Measurements from ENCODE around the gene MBD5. TPM values are rescaled to one million over a fixed set of nuclear protein-coding genes. Genes with fewer than 3 reads are reported as not detected.

MBD5 gene
- total and polyA plus RNA-seq, 2 of the 4 experiments (the other 2 are of a cell fraction), result 9.8 to 14.2 TPM

GRCh38 chr2:147989102-147989501 lies 31.8 kb upstream of the MBD5 start:
- Histone ChIP-seq H2AFZ (replicated peaks; ENCODE audit: low read length, poor library complexity) (no peak overlapping the region), H4K91ac (ENCODE audit: insufficient read depth, low read depth, low read length) (no peak overlapping the region), H3K79me1 (ENCODE audit: low read depth in 1 of 2, low read length in 2 of 2) (peaks cover 15 to 21% of the 10 kb centered on the region in 2 experiments; a peak in 3 of 4 replicates), H3K9me1 (ENCODE audit: insufficient read depth, low read length) (no peaks in the 10 kb centered on the region), H3K36me3 (ENCODE audit: control insufficient read depth, insufficient read depth, low read length) (no peaks in the 10 kb centered on the region), H3K14ac (replicated peaks; ENCODE audit: low read depth, low read length) (no peak overlapping the region), H3K56ac (ENCODE audit: extremely low read depth, insufficient read depth, low read length) (no peak overlapping the region), H3K9ac (ENCODE audit: low read depth, low read length) (no peak overlapping the region), H4K8ac (ENCODE audit: low read depth in 2 of 2, low read length in 2 of 2) (no peak overlapping the region), H2AK5ac (ENCODE audit: low read depth, low read length) (no peak overlapping the region), H2BK5ac (ENCODE audit: low read depth, low read length, poor library complexity, severe bottlenecking) (no peak overlapping the region), H3K4me2 (ENCODE audit: low read depth, low read length) (no peak overlapping the region), H3K18ac (ENCODE audit: low read depth, low read length) (no peak overlapping the region), H3K23ac (ENCODE audit: low read depth, low read length) (no peak overlapping the region), H3K27ac (ENCODE audit: insufficient read depth, low read length) (no peak overlapping the region), H3K9me3 (ENCODE audit: control insufficient read depth, insufficient read depth, low read length) (no peaks in the 10 kb centered on the region), H3K4ac (ENCODE audit: low read depth, low read length) (no peak overlapping the region), H3K4me3 (ENCODE audit: insufficient read depth, low read depth, low read length) (no peak overlapping the region), H2BK20ac (ENCODE audit: low read depth, low read length) (no peak overlapping the region), H2BK15ac (ENCODE audit: low read depth, low read length) (no peak overlapping the region), H4K20me1 (ENCODE audit: insufficient read depth, low read length) (no peaks in the 10 kb centered on the region), H3K27me3 (ENCODE audit: control insufficient read depth, insufficient read depth, low read length) (no peaks in the 10 kb centered on the region), H2BK120ac (ENCODE audit: low read depth, low read length) (no peak overlapping the region), H2AK9ac (replicated peaks; ENCODE audit: low read depth, low read length, poor library complexity) (no peak overlapping the region), H3K4me1 (ENCODE audit: control insufficient read depth, insufficient read depth, low read length) (no peaks in the 10 kb centered on the region; the same call in none of the 2 replicates), H4K5ac (ENCODE audit: low read depth, low read length) (no peak overlapping the region)
- DNase-seq, result no peak
- intact Hi-C loops (cut with micrococcal nuclease) (loop anchor here (1.0 to 5.0 kb wide), 2 partner anchors 658 to 1001 kb away; no protein-coding TSS in a partner anchor), in situ Hi-C loops (cut with MboI; ENCODE audit: low sequenced_read_pairs) (loop anchor here (25.0 kb wide), 1 partner anchor 998 kb away; no protein-coding TSS in a partner anchor), dilution Hi-C loops (cut with HindIII; ENCODE audit: low sequenced_read_pairs, unreplicated experiment) (no loop called here)
- peak; percentile 59 for ATAC-seq (ENCODE audit: low read depth)
- no TSS peak for BruUV-seq (replicated peaks)
- TF ChIP-seq MAFK (IDR thresholded peaks at IDR 0.05; ENCODE audit: low read depth, low read length) (no peak), BHLHE40 (IDR thresholded peaks at IDR 0.05; ENCODE audit: low read depth, low read length) (no peak), CTCF (conservative IDR thresholded peaks at IDR 0.05; ENCODE audit: low read depth, low read length) (no peak), RAD21 (IDR thresholded peaks at IDR 0.05; ENCODE audit: low read length) (no peak), SMC3 (IDR thresholded peaks at IDR 0.05; ENCODE audit: low read depth, low read length) (no peak), ELK1 (IDR thresholded peaks at IDR 0.05; ENCODE audit: borderline replicate concordance, low read depth, low read length) (no peak), CEBPB (IDR thresholded peaks at IDR 0.05; ENCODE audit: low read depth, low read length) (no peak), MXI1 (IDR thresholded peaks at IDR 0.05; ENCODE audit: borderline replicate concordance, low read depth, low read length) (no peak), USF2 (IDR thresholded peaks at IDR 0.05; ENCODE audit: low read depth, low read length) (no peak), MAZ (IDR thresholded peaks at IDR 0.05; ENCODE audit: borderline replicate concordance, low read depth, low read length) (no peak), NFE2L2 (IDR thresholded peaks at IDR 0.05; ENCODE audit: low read depth, low read length) (no peak)
- WGBS, 2 experiments (ENCODE audit: extremely low coverage in 2 of 2, insufficient read length in 1 of 2), result no CpG with 5 or more reads among the region's 3 CpGs
- CTCF ChIA-PET, result interaction anchor here (0.6 to 2.4 kb wide), 7 partner anchors 16 to 533 kb away, joined by 3 to 17 read pairs (median 3); no protein-coding TSS in a partner anchor
- POLR2A ChIA-PET (ENCODE audit: unreplicated experiment), result no interaction called here

Measured in IMR-90 (cell line).